AML-193 (cell line): ENCODE measurements around the gene GLT1D1.
"Not testable (repeated sequence)": the region's sequence is repeated elsewhere in the genome, so short reads cannot be mapped to it uniquely, and the experiment has no call there.

Experiments used
- DNase-seq, 2 experiments: peaks; one replicate each; lab custom pipeline; 2025; lab: John Stamatoyannopoulos, UW

The GLT1D1 gene

GRCh38 chr12:128852885-128853599 is at the start of gene GLT1D1:
Gene GLT1D1, plus strand, starts transcription at chr12:128853478. Its CDS starts 104 bp downstream, at chr12:128853582.
- no peak for DNase-seq

GRCh38 chr12:128803788-128804187 is 49.5 kb upstream of the GLT1D1 start:
- no peak for DNase-seq

DNA sequence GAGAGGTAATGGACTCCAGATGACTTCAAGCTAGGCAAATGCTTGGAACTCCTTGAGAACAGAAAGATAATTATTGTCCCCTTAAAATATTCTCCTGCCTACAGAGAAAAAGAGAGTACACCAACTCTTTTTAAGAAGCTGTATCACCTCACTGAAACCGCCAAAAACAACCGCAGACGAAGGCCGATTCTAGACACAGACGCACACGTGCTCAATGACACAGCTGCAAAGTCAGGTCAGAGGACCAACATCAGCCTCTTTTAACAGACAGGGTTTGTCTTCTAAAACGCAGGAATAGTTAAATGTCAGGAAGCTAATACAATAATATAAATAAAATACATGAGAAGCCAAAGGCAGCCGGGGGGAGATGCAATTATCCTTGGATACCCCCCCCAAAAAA is 48.5 kb upstream of the GLT1D1 start:
- no peak for DNase-seq

DNA sequence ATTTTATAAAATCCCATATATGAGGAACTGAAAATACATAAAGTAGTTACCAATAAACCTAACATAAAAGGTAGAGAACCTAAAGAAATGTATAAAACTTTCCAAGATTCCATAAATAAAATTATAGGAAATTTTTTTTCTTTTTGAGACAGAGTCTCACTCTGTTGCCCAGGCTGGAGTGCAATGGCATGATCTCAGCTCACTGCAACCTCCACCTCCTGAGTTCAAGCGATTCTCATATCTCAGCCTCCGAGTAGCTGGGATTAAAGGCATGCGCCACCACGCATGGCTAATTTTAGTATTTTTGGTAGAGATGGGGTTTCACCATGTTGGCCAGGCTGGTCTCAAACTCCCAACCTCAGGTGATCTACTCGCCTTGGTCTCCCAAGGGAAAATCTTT is 47.9 kb upstream of the GLT1D1 start:
- not testable (repeated sequence) for DNase-seq

- DNase-seq = no peak
Measured at GRCh38 chr12:128806573-128806972, 46.7 kb upstream of the GLT1D1 start.

- DNase-seq = no peak
Measured at GRCh38 chr12:128807161-128807724, 46.0 kb upstream of the GLT1D1 start.

- DNase-seq = no peak
Measured at GRCh38 chr12:128808651-128809050, 44.6 kb upstream of the GLT1D1 start.

DNA sequence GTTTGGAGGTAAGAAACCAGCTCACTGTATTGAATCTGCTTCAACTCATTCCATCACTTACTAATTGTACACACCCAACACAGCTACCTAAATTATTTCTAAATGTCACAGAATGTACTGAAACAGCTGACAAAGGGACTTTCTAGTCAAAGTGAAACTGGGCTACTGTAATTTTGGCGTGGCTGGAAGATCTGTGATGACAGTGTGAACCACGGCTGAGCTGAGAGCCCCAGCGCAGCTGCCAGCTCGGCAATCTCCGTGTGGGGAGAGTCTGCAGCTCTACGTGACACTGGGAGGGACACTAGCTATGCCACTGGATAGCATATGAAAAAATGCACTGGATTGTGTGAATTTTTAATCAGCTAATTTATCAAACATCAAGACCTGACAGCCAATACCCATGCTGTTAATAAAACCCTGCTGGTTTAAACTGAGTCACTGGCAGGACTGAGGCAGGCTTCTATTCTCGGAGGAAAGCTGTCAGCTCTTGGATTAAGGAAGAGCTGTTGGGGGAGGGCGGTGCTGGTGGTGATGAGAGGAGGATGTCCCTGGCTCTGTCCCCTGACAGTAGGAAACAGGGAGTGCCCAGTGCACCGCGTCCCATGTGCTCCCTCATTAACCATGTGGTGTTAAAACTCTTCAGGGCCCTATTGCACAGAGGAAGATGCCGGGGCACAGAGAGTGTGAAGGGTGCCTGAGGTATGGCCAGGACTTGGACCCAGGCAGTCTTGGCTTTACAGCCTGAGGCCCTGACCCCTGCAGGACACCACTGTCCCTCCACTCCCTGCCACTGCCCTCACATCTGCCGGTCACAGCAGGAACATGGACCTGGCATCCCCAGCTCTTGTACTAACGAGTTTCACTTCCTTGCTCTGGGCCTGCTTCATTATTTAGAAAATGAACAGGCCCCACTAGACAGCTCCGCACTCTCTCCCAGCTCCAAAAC is 42.8 kb upstream of the GLT1D1 start:
- no peak for DNase-seq

DNA sequence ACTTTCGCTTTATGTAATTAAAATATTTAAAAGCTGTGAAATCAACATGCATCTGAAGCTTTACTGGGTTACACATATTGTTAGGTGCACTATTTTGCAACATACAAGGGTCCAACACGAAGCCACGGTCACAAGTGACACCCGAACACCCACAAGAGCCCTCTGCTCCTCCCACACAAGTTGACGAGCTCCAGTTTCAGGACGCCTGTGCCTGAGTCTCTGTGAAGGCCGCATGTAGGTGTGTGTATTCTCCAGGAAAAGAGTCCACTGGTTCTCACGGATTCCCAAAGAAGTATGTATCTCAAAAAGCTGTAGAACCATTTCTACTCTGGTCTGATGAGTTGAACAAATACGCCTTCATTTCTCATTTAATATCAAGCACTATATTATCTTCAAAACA is 41.5 kb upstream of the GLT1D1 start:
- no peak for DNase-seq

DNA sequence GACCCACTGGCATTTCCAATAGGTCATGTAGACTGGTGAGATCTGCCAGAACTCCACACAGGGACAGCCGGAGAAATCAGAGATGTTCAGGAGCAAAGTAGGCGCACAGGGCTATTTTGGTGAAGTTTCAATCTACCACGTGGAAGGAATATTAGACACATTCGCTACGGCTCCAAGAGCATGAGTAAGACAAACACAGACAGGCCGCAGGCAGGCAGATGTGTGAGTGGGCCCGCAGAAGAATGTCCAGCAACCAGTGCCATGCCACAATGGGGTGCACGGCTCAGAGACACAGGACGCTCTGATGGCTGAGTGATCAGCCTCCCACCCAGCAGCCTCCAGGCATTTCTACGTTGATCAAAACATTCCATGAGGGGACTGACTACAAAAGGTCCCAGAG is 39.9 kb upstream of the GLT1D1 start:
- DNase-seq = no peak

GRCh38 chr12:128813883-128814282 is 39.4 kb upstream of the GLT1D1 start:
- no peak for DNase-seq

DNA sequence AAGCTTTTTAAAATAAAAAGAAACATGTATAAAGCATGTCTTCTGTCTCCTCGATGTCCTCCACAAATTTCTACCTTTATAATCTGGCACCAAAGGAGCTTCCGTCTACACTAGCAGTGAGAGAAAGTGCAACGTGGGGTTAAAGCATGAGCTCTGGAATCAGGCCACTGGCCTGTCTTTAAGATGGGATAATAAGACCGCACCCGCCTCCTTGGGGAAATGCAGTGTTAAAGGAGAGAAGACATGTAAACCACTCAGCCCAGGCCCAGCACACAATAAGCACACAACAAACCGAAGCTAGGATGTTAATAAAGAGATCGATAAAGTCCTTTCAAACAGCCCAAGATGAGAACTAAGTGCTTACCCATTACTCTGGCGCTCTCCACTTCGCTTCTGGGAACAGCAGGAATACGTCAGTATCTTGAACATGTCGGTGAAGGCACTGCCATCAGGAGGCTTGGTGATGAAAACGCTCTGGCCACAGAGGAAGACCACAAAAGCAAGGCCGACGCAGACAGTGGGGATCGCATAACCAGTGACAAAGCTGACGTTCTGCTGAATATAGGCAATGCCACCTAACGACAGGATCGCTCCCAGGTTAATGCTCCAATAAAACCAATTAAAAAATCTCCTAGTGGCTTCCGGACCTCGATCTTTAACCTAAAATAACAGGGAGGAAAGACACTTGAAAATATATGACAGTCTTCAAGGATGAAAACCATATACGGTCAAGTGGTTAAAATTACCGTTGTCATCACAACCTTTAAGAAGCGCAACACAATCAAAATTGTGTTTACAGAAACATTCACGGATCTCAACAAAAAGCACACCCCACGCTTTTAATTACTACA is 38.6 kb upstream of the GLT1D1 start:
- no peak for DNase-seq

DNA sequence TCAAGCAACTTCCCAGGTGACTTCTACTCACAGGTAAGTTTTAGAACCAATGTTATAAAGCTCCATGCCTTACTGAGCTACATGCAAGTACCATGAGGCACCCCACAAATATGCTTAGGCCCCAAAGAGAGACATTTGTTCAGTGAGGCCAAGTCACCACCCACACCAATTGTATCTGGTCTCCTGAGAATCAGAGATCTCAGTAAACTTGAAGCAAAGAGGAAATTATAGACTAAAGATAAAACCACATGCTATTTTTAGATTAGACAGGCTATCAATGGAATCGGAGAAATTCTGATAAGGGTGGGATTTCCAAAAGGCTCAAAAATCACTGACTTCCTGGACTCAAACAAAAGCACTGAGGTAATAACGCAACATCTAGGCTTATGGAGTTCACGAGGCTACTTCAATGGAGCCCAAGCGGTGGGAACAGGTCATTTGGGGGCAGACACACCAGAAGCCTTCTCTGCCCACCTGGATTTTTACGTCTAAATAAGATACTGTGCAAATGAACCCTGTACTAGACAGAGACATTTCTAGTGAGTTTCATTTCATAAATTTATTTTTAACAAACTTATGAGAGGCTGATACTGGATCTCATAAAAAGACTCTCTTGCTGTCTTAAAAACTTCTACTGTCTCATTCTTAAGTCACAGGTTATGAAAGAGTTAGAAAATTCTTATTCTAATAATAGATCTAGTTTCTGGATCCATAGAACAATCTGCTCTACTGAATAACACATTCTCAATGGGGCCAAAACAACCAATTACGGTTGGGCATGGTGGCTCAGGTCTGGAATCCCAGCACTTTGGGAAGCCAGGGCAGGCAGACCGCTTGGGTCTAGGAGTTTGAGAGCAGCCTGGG is 37.3 kb upstream of the GLT1D1 start:
- DNase-seq = no peak

GRCh38 chr12:128816643-128816920 is 36.7 kb upstream of the GLT1D1 start:
- no peak for DNase-seq

- no peak for DNase-seq
Measured at GRCh38 chr12:128817111-128818015, 35.9 kb upstream of the GLT1D1 start.

DNA sequence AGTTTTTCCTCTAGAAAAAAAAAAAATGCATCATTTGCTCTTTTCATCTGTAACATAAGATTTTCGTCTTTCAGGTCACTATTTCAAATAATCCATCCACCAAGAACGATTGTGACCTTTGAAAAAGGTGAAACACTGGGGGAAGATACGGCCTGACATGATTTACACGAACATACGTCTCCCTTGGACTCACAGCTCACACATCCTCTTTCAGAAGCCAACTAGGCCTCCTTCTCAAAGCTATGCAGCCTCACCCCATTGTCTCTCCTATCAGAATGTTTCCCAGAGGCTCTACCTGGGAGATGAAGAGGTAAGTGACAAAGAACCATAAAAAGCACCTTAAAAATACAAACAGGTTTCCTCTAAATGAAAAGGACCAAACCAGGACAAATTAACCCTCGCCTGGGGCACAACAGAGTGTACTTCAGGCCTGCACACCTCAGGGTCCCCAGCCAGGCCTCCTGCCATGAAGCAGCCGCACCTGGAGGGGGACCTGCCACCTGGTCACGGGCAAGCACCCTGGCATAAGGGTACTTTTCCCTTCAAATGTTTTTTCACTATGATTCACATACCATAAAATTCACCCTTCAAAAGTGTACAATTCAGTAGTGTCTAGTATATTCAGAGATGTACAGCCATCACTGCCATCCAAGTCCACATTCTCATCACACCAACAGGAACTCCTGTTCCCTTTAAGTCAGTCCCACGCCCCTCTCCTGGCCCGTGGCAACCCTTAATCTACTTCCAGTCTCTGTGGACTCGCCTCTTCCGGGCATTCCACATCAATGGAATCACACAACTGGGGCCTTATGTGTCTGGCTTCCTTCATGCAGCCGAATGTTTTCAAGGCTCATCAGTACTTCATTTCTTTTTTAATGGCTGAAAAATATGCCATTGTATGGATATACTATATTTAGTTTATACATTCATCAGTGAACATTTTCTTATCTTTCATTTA is 34.9 kb upstream of the GLT1D1 start:
- no peak for DNase-seq

- no peak for DNase-seq
Measured at GRCh38 chr12:128819293-128820144, 33.8 kb upstream of the GLT1D1 start.

DNA sequence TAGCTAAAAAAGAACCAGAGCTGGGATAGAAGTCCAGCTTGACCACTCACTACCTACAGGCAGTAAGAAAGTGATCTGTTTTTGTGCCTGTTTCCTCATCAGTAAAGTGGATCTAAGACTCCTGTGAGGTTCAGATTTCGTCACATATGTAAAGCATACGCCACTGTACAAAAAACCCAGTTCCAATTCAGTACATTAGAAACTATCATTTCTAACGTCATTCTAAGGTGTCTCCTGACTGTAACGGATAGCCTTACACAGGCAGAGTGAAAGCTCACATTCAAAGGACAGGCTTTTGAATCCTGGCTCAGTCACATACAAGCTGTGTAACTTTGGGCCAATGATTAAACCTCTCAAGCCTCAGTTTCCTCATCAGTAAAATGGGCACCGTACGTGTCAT is 33.0 kb upstream of the GLT1D1 start:
- DNase-seq = no peak
